Testis (tissue), 3 donors: Measurements from ENCODE around the gene PLCH2. TPM values are rescaled to one million over a fixed set of nuclear protein-coding genes. Genes with fewer than 3 reads are reported as not detected.

Experiments used
- DNase-seq: peaks from one replicate; pipeline ENCODE4 v3.0.0-alpha.2; 2019
- H3K27ac ChIP-seq, 2 donors: fragments of 200-600 bp; sonication (generic); one replicate each; pipeline ENCODE4 v1.5.1; 2019
- H3K27me3 ChIP-seq: fragments of 200-600 bp; sonication (generic); one replicate; pipeline ENCODE4 v1.5.1; 2019
- H3K36me3 ChIP-seq: fragments of 200-600 bp; sonication (generic); one replicate; pipeline ENCODE4 v1.5.1; 2017; ENCODE audit warnings: low read depth; ENCODE audit errors: missing control alignments
- H3K4me1 ChIP-seq: fragments of 200-600 bp; sonication (generic); one replicate; pipeline ENCODE4 v1.5.1; 2019
- H3K4me3 ChIP-seq, 2 donors: fragments of 200-600 bp; sonication (generic); one replicate each; pipeline ENCODE4 v1.5.1; 2017 to 2019
- H3K9me3 ChIP-seq: fragments of 200-600 bp; sonication (generic); one replicate; pipeline ENCODE4 v1.5.1; 2017
- CTCF ChIP-seq, 3 experiments: fragments of 450-650 bp in 2 of 3; fragments of 200-600 bp in 1 of 3; sonication (generic) in 1 of 3; IDR thresholded peaks; one replicate each; pipeline ENCODE4 v1.5.1; 2016 to 2019; ENCODE audit warnings: antibody characterized with exemption in 3 of 3, mild to moderate bottlenecking in 2 of 3, moderate library complexity in 1 of 3
- POLR2A ChIP-seq: fragments of 450-650 bp; IDR thresholded peaks from one replicate; pipeline ENCODE4 v1.6.1; 2017; ENCODE audit warnings: antibody characterized with exemption, mild to moderate bottlenecking, moderate library complexity
- WGBS, 2 donors: methylation state at CpG; one replicate each; pipeline ENCODE4 v1.1.5; 2018; 5-methylcytosine and 5-hydroxymethylcytosine counted together
- intact Hi-C: fragments of 100-400 bp; cut with DNase I; formaldehyde crosslinking; loops from one replicate; pipeline ENCODE4 v1.15.1; 2023; ENCODE audit warnings: low total_unique reads
- polyA plus RNA-seq: library from polyadenylated mRNA; stranded (reverse); fragments of 350-450 nt; fragmentation: Illumina TruSeq; extraction: RNeasy Lipid Tissue Mini Kit (QIAGEN cat#74804); gene quantifications from one replicate; pipeline ENCODE4 v1.2.3, GENCODE V29; 2014; ENCODE audit warnings: low read depth, low replicate concordance; ENCODE audit not compliant: insufficient read depth
- total RNA-seq, 2 donors: library from RNA; depleted of rRNA; stranded (reverse); fragments of >200 nt; gene quantifications; one replicate each; pipeline ENCODE4 v1.2.3, GENCODE V29; 2016

PLCH2 gene
- total and polyA plus RNA-seq, 3 donors from 2014 or later: 2.7 to 6.5 (median 5.7) TPM

DNA sequence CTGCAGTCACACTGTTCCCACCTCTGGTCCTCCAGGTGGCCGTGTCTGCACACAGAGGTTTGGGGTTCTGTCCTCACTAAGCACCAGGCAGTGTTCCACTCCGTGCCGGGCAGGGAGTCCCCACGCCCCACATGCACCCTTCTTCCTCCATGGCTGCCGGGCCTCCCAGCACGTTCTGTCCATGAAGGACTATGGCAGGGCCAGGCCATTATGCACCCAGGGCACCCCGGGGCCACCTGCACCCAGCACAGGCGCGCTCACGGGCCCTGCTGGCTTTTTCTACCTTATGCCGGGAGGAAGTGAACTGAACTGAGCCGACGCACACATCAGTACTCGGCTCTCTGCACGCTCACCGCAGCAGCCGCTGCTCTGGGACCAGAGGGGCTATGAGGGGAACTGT, 40.0 kb downstream of the PLCH2 start:
- 92% methylated on average over 2 to 17 of the region's 17 CpGs for WGBS, 2 donors
- peaks cover 2% of the 10 kb centered on the region for H3K36me3 ChIP-seq
- intact Hi-C loops: no loop called here
- no peaks in the 10 kb centered on the region for H3K9me3 ChIP-seq
- TF ChIP-seq CTCF (IDR thresholded peaks at IDR 0.05) (no peak), POLR2A (no peak)
- no peaks in the 10 kb centered on the region for H3K4me1 ChIP-seq
- H3K27me3 ChIP-seq: no peaks in the 10 kb centered on the region
- no peak overlapping the region for H3K4me3 ChIP-seq
- no peak overlapping the region for H3K27ac ChIP-seq
- DNase-seq: no peak

- WGBS, 2 donors: 91 to 95% methylated on average over 9 to 14 of the region's 14 CpGs
- no peaks in the 10 kb centered on the region for H3K27me3 ChIP-seq
- intact Hi-C loops: no loop called here
- TF ChIP-seq CTCF (IDR thresholded peaks at IDR 0.05): no peak
- no peak for TF ChIP-seq POLR2A
- no peak overlapping the region for H3K27ac ChIP-seq
- no peaks in the 10 kb centered on the region for H3K9me3 ChIP-seq
- peaks cover 2% of the 10 kb centered on the region for H3K36me3 ChIP-seq
- no peak for DNase-seq
- no peak overlapping the region for H3K4me3 ChIP-seq
- no peaks in the 10 kb centered on the region for H3K4me1 ChIP-seq
These were observed 40.9 kb downstream of the PLCH2 start for GRCh38 chr1:2516946-2517345.

GRCh38 chr1:2517966-2518365, 41.9 kb downstream of the PLCH2 start:
- intact Hi-C loops: no loop called here
- H3K4me3 ChIP-seq: no peak overlapping the region
- no peaks in the 10 kb centered on the region for H3K27me3 ChIP-seq
- H3K4me1 ChIP-seq: peaks cover 2% of the 10 kb centered on the region
- no peak for TF ChIP-seq CTCF (IDR thresholded peaks at IDR 0.05)
- H3K36me3 ChIP-seq: peaks cover 2% of the 10 kb centered on the region
- no peak overlapping the region for H3K27ac ChIP-seq
- no peak for DNase-seq
- WGBS, 2 donors: 95 to 96% methylated on average over 10 to 17 of the region's 17 CpGs
- no peaks in the 10 kb centered on the region for H3K9me3 ChIP-seq

- peaks cover 2% of the 10 kb centered on the region for H3K4me1 ChIP-seq
- H3K27me3 ChIP-seq: no peaks in the 10 kb centered on the region
- WGBS, 2 donors: 93 to 98% methylated on average over 20 to 26 of the region's 26 CpGs
- DNase-seq: no peak
- H3K36me3 ChIP-seq: peaks cover 2% of the 10 kb centered on the region
- H3K9me3 ChIP-seq: no peaks in the 10 kb centered on the region
- H3K4me3 ChIP-seq: no peak overlapping the region
- TF ChIP-seq CTCF (IDR thresholded peaks at IDR 0.05) (no peak), POLR2A (no peak)
- H3K27ac ChIP-seq: no peak overlapping the region
- intact Hi-C loops: no loop called here
These were observed 42.4 kb downstream of the PLCH2 start for GRCh38 chr1:2518528-2518927.

DNA sequence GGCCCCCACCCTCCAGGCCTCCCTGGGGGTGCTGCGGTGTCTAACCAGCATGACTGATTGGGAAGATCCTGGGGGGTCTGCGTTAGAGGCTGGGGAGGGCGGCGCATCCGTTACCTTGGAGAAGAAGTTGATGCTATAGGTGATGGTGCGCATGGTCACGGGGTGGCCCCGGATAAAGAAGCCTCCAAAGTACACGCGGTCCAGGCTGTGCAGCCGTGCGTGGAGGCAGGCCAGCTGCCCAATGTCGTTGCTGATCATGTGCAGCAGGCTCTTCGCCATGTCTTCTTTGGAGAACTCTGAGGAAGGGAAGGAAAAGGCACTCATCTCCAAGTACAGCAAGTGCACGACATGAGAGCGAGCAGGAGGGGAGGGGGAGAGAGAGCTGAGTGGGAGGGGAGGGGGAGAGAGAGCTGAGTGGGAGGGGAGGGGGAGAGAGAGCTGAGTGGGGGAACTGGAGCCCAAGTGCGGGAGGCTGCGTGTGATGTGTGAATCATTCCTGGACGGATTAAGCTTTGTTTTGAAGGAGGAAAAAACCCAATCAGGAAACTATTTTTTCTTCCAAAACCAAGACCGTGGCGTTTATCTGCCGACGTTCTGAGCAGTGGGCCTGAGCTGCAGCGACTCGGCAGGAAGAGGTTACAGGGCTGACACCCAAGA, 43.1 kb downstream of the PLCH2 start:
- Histone ChIP-seq H3K27me3 (no peaks in the 10 kb centered on the region), H3K4me3 (no peak overlapping the region), H3K4me1 (peaks cover 5% of the 10 kb centered on the region), H3K9me3 (no peaks in the 10 kb centered on the region), H3K36me3 (peaks cover 2% of the 10 kb centered on the region), H3K27ac (no peak overlapping the region)
- 87 to 88% methylated on average over 25 of the region's 25 CpGs for WGBS, 2 donors
- TF ChIP-seq CTCF (IDR thresholded peaks at IDR 0.05) (no peak), POLR2A (no peak)
- DNase-seq: no peak
- intact Hi-C loops: no loop called here
